Gastroesophageal sphincter (tissue), 4 donors: ENCODE measurements around the gene DNAAF3. TPM values are rescaled to one million over a fixed set of nuclear protein-coding genes. Genes with fewer than 3 reads are reported as not detected.

Experiments
- ATAC-seq: fragments of 150-250 bp; one replicate; pipeline ENCODE4 v1.9.1; 2016; ENCODE audit warnings: mild to moderate bottlenecking, moderate library complexity
- H3K27ac ChIP-seq, 4 donors: fragments of 200-600 bp; sonication (generic) in 3 of 4; 1 replicate in 3 of 4; 2 replicates in 1 of 4; pipeline ENCODE4 v1.5.1; 2016 to 2019
- H3K27me3 ChIP-seq: fragments of 200-600 bp; sonication (generic); one replicate; pipeline ENCODE4 v1.5.1; 2019
- H3K36me3 ChIP-seq, 2 donors: fragments of 200-600 bp; sonication (generic); one replicate each; pipeline ENCODE4 v1.5.1; 2019; ENCODE audit warnings: control low read depth in 1 of 2
- H3K4me1 ChIP-seq, 3 donors: fragments of 200-600 bp; sonication (generic); 1 replicate in 2 of 3; 2 replicates in 1 of 3; pipeline ENCODE4 v1.5.1; 2016 to 2019; ENCODE audit warnings: control low read depth in 2 of 3
- H3K4me3 ChIP-seq, 2 donors: fragments of 200-600 bp; sonication (generic); one replicate each; pipeline ENCODE4 v1.5.1; 2019; ENCODE audit warnings: mild to moderate bottlenecking in 1 of 2, moderate library complexity in 1 of 2
- H3K9me3 ChIP-seq, 3 donors: fragments of 200-600 bp; sonication (generic); one replicate each; pipeline ENCODE4 v1.5.1; 2017 to 2019; ENCODE audit warnings: control low read depth in 2 of 3
- CTCF ChIP-seq, 4 experiments: fragments of 200-600 bp in 2 of 4; fragments of 450-650 bp in 2 of 4; sonication (generic) in 1 of 4; IDR thresholded peaks; one replicate each; pipeline ENCODE4 v1.5.1; 2017 to 2019; ENCODE audit warnings: antibody characterized with exemption in 4 of 4, mild to moderate bottlenecking in 2 of 4, moderate library complexity in 2 of 4
- EP300 ChIP-seq: sonication (generic); formaldehyde crosslinking; IDR thresholded peaks from one replicate; pipeline ENCODE4 v1.6.1; 2017; ENCODE audit warnings: antibody characterized with exemption, mild to moderate bottlenecking
- POLR2A ChIP-seq, 2 donors: fragments of 450-650 bp; IDR thresholded peaks; one replicate each; pipeline ENCODE4 v1.6.1; 2017; ENCODE audit warnings: antibody characterized with exemption in 2 of 2, mild to moderate bottlenecking in 2 of 2, moderate library complexity in 1 of 2
- POLR2AphosphoS5 ChIP-seq: sonication (generic); formaldehyde crosslinking; IDR thresholded peaks from one replicate; pipeline ENCODE4 v1.6.1; 2017; ENCODE audit warnings: antibody characterized with exemption
- WGBS, 2 donors: methylation state at CpG; one replicate each; pipeline ENCODE4 v1.1.5; 2018; ENCODE audit warnings: low coverage in 1 of 2; 5-methylcytosine and 5-hydroxymethylcytosine counted together
- total RNA-seq, 4 donors: library from RNA; depleted of rRNA; stranded (reverse); fragments of >200 nt; gene quantifications; one replicate each; pipeline ENCODE4 v1.1.0, GENCODE V29; 2016

The DNAAF3 gene
- total RNA-seq, 4 donors from 2014 or later = 0.42 to 0.52 TPM; not detected in 2

GRCh38 chr19:55118401-55118991 is 47.9 kb downstream of the DNAAF3 start:
- Histone ChIP-seq H3K27ac (peak overlapping the region in 3 of 4 donors; percentile 96 to 98 (median 98)), H3K4me3 (peak overlapping the region; percentile 36 to 79), H3K27me3 (peaks cover 2% of the 10 kb centered on the region), H3K4me1 (peaks cover 0 to 40% (median 28%) of the 10 kb centered on the region in 3 donors), H3K36me3 (no peaks in the 10 kb centered on the region), H3K9me3 (no peaks in the 10 kb centered on the region)
- 18% methylated on average over 5 of the region's 22 CpGs; no CpG with 5 or more reads in 1 of the 2 donors for WGBS, 2 donors
- no peak for ATAC-seq
- TF ChIP-seq POLR2A (IDR thresholded peaks at IDR 0.05) (no peak), EP300 (no peak), CTCF (IDR thresholded peaks at IDR 0.05) (no peak), POLR2AphosphoS5 (no peak)

DNA sequence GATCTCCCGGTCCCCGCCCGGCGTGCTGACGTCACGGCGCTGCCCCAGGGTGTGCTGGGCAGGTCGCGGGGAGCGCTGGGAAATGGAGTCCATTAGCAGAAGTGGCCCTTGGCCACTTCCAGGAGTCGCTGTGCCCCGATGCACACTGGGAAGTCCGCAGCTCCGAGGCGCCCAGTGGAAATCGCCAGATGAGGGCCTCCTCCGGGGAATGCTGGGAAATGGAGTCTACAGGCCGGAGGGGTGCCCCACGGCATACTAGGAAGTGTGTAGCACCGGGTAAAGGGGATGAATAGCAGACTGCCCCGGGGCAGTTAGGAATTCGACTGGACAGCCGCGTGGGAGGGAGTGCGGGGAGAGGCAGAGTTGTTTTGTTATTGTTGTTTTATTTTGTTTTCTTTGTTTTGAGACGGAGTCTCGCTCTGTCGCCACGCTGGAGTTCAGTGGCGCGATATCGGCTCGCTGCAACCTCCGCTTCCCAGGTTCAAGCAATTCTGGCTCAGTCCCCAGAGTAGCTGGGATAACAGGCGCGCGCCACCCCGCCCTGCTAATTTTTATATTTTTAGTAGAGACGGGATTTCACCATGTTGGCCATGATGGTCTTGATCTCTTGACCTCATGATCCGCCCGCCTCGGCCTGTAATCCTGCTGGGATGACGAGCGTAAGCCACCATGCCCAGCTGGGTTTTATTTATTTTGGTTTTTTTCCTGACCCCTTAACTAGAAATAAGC is 48.6 kb downstream of the DNAAF3 start:
- Histone ChIP-seq H3K36me3 (no peaks in the 10 kb centered on the region), H3K9me3 (no peaks in the 10 kb centered on the region), H3K27me3 (no peaks in the 10 kb centered on the region), H3K4me3 (peak overlapping the region; percentile 36 to 79), H3K4me1 (peaks cover 0 to 46% (median 34%) of the 10 kb centered on the region in 3 donors), H3K27ac (peak overlapping the region; percentile 30 to 98 (median 97))
- ATAC-seq = peak; percentile 94
- WGBS, 2 donors = 1% methylated on average over 16 to 18 of the region's 44 CpGs
- TF ChIP-seq CTCF (IDR thresholded peaks at IDR 0.05) (peak in 2 of 4 experiments; percentile 6 to 25), POLR2AphosphoS5 (peak; percentile 79), EP300 (no peak), POLR2A (IDR thresholded peaks at IDR 0.05) (peak in 1 of 2 donors; percentile 12)

DNA sequence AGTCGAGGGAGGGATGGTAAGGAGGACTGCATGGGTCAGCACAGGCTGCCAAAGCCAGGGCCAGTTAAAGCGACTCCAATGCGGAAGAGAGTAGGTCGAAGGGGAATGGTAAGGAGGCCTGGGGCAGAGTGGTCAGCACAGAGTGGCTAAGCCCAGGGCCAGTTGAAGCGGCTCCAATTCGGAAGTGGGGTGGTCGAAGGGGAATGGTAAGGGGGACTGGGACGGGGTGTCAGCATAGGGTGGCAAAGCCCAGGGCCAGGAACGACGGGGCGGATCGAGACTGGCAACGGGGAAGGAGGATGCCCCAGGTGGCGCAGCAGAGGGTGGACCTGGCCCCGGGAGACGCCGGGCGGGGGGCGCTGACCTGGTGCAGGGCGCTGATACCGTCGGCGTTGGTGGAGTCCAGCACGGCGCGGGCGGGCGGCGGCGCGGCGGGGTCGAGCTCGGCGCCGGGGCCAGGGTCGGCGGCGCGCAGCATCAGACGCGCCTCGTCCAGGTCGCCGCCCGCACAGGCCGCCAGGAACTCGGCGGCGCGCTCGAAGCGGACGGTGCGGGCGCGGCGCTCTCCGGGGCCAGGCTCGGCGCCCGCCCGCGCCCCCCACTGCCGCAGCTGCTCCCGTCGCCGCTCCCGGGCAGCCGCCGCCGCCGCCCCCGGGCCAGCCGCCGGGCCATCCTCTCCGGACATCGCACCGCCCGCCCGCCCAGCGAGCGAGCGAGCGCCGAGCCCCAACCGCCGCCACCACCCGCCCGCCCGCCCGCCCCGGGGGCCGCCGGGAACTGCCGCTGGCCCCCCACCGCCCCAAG is 49.4 kb downstream of the DNAAF3 start, which contains the start of gene PPP1R12C:
PPP1R12C (minus strand) TSS at position 779 of the 804 bp plus-strand sequence; CDS start at position 685, 94 bp downstream.
- Histone ChIP-seq H3K4me3 (peak within 1 kb of the TSS; percentile 64 to 79), H3K27ac (peak within 1 kb of the TSS; percentile 90 to 98 (median 97)), H3K27me3 (no peaks in the 10 kb centered on the region), H3K36me3 (peaks cover 0 to 7% of the 10 kb centered on the region in 2 donors), H3K9me3 (no peaks in the 10 kb centered on the region), H3K4me1 (peaks cover 0 to 54% (median 41%) of the 10 kb centered on the region in 3 donors)
- peak; percentile 0 for ATAC-seq
- 0 to 1% methylated on average over 7 to 19 of the region's 97 CpGs for WGBS, 2 donors
- TF ChIP-seq POLR2A (IDR thresholded peaks at IDR 0.05) (peak; percentile 35 to 79), CTCF (IDR thresholded peaks at IDR 0.05) (no peak)

GRCh38 chr19:55116232-55116858 is 50.1 kb downstream of the DNAAF3 start:
- Histone ChIP-seq H3K36me3 (peaks cover 0 to 8% of the 10 kb centered on the region in 2 donors), H3K4me3 (peak overlapping the region; percentile 64 to 79), H3K27ac (peak overlapping the region; percentile 90 to 98 (median 97)), H3K9me3 (no peaks in the 10 kb centered on the region), H3K27me3 (no peaks in the 10 kb centered on the region), H3K4me1 (peaks cover 0 to 61% (median 45%) of the 10 kb centered on the region in 3 donors)
- TF ChIP-seq EP300 = no peak
- peak; percentile 42 to 52 for TF ChIP-seq POLR2A (IDR thresholded peaks at IDR 0.05)
- peak; percentile 38 for TF ChIP-seq POLR2AphosphoS5
- 0% methylated on average over 14 to 22 of the region's 25 CpGs for WGBS, 2 donors
- ATAC-seq = peak; percentile 28
